AG09319 (cell line): ENCODE results near the gene SHISA9.

Source experiments
- DNase-seq: peaks from one replicate; pipeline ENCODE4 v3.0.0-alpha.2; 2010; ENCODE audit warnings: low read depth; ENCODE audit errors: extremely low read depth
- TF ChIP-seq, protein P1 (sequence below): IDR thresholded peaks from 2 replicates; pipeline ENCODE4 v1.5.1; 2011; ENCODE audit warnings: low read depth, mild to moderate bottlenecking, inconsistent platforms, low read length, moderate library complexity

Gene SHISA9

GRCh38 chr16:13099822-13100221 lies 198.4 kb downstream of the SHISA9 start:
- TF ChIP-seq, protein P1, sequence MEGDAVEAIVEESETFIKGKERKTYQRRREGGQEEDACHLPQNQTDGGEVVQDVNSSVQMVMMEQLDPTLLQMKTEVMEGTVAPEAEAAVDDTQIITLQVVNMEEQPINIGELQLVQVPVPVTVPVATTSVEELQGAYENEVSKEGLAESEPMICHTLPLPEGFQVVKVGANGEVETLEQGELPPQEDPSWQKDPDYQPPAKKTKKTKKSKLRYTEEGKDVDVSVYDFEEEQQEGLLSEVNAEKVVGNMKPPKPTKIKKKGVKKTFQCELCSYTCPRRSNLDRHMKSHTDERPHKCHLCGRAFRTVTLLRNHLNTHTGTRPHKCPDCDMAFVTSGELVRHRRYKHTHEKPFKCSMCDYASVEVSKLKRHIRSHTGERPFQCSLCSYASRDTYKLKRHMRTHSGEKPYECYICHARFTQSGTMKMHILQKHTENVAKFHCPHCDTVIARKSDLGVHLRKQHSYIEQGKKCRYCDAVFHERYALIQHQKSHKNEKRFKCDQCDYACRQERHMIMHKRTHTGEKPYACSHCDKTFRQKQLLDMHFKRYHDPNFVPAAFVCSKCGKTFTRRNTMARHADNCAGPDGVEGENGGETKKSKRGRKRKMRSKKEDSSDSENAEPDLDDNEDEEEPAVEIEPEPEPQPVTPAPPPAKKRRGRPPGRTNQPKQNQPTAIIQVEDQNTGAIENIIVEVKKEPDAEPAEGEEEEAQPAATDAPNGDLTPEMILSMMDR = no peak
- DNase-seq = no peak

DNA sequence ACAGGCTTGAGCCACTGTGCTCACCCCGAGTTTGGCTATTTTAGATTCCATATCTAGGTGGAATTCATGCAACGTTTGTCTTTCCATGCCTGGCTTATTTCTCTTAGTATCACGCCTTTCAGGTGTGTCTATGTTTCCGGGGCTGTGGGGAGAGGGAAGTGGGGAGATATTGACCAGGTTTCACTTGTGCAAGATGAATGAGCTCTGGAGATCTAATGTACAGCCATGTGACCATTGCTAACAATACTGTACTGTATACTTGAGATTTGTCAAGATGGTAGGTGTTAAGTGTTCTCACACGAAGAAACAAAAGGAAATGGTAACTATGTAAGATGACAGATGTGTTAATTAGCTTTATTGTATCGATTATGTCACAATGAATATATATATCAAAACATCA lies 199.6 kb downstream of the SHISA9 start:
- TF ChIP-seq, protein P1 = no peak
- DNase-seq = no peak

- TF ChIP-seq, protein P1 = no peak
- no peak for DNase-seq
Observed at GRCh38 chr16:13101828-13102227, 200.4 kb downstream of the SHISA9 start.

DNA sequence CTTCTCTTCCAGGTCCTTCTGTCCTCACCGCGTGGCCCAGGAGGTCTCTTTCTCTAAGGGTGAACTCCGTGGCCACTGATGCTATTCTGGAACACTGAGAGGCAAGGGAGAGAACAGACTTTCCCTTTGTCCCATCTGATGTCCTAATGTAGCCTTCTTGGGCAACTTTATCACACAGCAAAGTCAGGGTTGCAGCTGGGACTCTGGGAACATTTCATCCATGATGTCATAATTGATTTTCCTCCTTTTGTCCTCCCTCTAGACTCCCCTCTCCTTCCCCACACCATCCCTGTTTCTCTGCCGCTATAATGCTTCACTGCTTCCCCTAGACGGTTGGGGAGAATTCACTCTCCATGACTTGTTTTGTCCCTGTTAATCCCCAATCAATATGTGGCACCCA lies 201.0 kb downstream of the SHISA9 start:
- TF ChIP-seq, protein P1 = no peak
- DNase-seq = no peak

DNA sequence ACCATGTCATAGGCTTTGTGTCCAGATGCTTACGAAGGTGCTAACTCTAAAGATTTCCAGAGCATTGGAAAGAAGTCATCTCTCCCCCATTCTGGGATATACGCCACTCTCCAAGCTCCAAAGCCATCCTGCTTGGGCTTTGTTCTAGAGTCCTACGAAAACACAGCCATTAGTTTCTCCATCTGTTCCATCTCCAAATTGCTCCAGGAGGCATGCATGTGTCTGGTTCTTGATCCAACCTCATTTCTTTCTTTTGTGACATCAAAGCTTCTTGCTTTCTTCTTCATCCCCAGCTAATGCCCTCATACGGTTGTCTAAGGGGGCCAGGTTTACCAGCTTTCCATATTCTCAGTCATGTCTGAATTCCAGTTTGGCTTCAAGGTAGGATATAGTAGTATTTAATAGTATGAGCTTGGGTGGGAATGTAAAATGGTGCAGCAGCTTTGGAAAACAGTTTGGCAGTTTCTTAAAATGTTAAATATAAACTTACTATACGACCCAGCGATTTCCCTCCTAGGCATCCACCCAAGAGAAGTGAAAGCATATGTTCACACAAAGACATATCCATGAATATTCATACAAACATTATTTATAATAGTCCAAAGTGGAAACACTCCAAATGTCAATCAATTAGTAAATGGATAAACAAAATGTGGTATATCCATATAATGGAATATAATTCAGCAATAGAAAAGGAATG lies 202.6 kb downstream of the SHISA9 start:
- TF ChIP-seq, protein P1 = no peak

GRCh38 chr16:13104772-13105171 lies 203.4 kb downstream of the SHISA9 start:
- DNase-seq = no peak
- TF ChIP-seq, protein P1 = no peak

More for the DNA sequence above, 202.6 kb downstream of the SHISA9 start:
- DNase-seq = no peak

- DNase-seq = no peak
- TF ChIP-seq, protein P1 = no peak
Observed at GRCh38 chr16:13105427-13105826, 204.0 kb downstream of the SHISA9 start.
